HG02642 (cell line): ENCODE results near the gene AP3D1.

Experiments used
- ATAC-seq: cut with Tn5 transposase; IDR thresholded peaks from one replicate; pipeline ENCODE4 v1.9.1; 2021; ENCODE audit warnings: mild to moderate bottlenecking; ENCODE audit not compliant: unreplicated experiment, poor library complexity

Gene AP3D1

DNA sequence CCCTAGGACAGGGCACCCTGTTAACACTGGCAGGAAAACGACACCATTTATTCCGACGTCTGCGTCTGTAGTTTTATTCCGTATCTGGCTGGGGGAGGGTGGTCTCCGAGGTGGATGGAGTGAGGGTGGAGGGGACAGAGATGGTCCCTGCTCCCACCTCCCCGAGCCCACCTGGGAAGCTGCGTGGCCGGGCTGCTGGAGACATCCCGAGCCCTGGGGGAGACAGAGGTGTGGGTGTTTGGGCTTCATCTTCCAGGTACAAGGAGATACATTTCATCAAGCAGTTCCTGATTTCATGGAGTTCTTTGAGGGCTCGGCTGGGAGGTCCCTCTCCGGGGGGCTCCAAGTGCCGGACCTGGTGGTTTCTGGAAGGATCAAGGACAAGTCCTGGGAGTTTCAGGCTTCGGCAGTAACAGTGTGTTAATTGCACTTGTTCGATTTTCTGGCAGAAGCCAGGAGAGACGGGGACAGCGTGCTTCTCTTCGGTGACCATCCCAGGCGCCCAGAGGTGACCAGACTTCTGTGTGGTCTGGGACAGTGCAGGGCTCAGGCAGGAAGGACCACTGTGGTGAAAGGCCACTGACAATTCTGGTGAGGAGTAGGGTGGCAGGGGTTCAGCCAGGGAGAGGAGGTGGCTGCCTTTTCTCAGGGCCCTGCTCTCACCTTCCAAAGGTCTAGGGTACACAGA, 80.2 kb downstream of the AP3D1 start:
- no peak for ATAC-seq

DNA sequence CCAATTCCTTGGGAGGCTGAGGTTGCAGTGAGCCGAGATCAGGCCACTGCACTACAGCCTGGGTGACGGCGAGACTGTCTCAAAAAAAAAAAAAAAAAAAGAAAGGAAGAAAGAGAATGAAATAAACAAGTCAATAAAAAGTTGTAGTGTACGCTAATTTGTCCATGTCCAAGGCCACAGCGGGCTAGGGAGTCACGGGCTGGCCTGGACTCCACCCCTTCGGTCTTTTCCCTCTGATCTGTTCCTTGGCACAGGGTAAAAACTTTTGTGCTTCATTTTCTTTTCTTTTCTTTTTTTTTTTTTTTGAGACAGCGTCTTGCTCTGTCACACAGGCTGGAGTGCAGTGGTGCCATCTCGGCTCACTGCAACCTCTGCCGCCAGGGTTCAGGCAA, 80.9 kb downstream of the AP3D1 start:
- no peak for ATAC-seq

DNA sequence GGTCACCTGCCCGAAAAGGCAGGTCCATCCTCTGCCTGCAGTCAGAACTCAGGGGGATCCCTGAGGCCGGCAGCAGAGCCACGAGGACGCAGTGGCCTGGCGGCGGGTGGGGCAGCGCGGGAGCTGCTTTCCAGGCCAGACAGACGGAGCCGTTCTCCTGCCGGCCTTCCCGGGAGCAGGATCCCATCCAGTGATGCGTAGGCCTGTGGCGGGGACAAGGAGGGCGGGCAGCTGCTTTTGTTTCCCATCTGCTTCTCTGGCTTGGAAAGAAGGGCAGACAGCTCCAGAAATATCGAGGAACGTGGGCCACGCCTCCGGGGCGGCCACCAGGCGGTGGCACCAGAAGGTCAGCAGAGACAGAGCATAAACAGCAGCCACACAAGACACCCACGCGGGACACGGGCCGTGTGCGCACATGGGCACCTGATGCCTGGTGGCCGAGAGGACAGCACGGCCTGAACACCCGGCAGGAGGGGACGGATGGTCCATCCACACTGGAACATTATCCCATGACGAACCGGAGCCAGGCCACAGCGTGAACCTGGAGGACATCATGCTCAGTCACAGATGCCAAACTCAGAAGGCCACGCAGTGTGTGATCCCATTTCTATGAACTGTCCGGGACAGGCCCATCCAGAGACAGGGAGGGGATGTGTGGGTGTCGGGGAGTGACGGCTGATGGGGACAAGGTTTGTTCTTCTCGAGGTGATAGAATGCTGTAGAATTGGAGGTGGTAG, 86.4 kb downstream of the AP3D1 start:
- ATAC-seq: no peak

DNA sequence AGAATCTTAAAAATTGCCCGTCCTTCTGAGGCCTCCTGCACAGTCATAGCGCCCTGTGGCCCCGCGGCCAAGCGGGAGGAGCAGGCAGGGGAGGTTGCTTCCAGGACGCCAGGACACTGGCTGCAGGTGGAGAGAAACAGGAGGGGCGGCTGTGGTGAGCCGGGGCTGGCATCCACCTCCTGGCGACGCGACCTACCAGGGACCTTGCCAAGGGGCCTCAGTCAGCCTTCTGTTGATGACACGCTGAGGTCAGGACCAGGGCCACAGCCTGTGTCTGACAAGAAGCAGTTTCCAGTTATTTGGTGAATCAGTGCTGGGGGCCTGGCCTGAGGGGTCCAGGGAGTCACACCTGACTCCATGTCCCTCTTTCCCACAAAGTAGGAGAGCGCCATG, 87.0 kb downstream of the AP3D1 start:
- no peak for ATAC-seq

DNA sequence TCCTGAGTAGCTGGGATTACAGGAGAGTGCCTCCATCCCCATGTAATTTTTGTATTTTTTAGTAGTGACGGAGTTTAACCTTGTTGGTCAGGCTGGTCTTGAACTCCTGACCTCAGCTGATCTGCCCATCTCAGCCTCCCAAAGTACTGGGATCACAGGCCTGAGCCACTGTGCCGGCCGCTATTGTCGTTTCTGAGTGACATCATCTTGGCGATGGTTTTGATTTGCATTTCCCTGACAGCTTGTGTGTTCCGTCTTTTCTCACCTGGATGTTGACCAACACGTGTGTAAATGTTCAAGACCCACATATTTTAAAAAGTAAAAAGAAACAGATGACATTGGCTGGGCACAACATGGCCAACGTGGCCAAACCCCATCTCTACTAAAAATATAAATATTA, 87.5 kb downstream of the AP3D1 start:
- no peak for ATAC-seq

DNA sequence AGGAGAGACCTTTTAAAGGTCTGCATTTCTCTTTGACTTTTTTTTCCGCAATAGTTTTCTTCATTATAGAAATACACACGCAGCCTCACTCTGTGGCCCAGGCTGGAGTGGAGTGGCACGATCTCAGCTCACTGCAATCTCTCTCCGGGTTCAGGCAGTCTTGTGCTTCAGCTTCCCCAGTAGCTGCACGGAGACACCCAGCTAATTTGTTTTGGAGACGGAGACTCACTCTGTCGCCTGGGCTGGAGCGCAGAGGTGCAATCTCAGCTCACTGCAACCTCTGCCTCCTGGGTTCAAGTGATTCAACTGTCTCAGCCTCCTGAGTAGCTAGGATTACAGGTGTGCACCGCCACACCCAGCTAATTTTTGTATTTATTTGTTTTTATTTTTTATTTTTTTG, 88.6 kb downstream of the AP3D1 start:
- no peak for ATAC-seq

DNA sequence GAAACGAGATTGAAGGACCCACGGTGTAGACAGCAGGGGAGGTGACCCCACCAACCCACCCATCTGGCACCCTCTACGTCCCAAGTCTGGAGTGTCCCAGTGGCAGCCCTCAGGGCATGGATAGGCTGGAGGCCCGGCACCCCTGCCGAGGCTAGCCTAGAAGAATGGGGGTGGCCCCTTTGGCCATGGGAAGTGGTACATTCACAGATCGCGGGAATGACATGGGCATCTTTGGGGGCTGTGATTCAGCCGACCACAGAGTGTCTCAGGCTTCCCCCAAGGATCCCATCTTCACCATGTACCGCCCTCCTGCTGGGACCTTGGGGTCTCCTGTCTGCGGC, 89.0 kb downstream of the AP3D1 start:
- ATAC-seq: no peak

DNA sequence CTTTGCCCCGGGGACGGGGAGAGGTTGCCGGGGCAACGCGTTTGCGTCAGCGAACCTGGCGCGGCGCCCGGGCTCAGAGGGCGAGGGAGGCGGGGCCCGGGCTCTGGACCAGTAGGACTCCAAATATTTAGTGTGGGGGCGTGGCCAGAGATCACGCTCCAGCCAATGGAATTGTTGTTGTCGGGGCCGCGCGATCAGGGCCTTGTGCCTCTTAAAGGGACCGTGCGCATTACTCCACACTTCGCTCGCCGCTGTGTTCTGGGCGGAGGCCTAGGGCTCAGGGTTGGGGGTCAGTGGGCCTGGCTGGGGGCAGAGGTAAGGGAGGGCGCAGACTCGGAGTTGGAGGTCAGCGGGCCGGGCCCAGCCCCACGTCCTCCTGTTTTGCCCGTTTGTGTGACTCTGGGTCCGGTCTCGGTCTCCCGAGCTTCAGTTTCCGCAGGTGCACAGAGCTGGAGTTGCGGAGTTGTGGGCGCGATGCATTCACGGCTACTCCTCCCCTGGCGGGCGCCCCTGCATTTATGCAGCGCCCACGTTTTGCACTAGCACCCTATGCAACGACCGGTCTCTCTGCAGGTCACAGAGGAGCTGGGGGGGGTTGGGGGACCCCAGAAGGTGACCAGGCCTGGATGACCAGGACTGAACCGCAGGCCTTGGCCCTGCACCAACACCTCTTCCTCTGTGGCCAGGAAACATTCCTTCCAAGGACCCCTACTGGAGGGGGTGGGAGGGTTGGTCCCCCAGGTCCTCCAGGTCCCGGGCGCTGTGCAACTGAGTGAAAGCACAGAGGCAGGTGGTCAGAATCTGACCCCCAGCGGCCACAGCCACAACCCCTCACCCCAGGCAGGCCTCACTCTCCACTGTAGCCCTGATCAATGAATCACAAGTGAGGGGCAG, 89.6 kb downstream of the AP3D1 start:
- ATAC-seq: peak; percentile 80

DNA sequence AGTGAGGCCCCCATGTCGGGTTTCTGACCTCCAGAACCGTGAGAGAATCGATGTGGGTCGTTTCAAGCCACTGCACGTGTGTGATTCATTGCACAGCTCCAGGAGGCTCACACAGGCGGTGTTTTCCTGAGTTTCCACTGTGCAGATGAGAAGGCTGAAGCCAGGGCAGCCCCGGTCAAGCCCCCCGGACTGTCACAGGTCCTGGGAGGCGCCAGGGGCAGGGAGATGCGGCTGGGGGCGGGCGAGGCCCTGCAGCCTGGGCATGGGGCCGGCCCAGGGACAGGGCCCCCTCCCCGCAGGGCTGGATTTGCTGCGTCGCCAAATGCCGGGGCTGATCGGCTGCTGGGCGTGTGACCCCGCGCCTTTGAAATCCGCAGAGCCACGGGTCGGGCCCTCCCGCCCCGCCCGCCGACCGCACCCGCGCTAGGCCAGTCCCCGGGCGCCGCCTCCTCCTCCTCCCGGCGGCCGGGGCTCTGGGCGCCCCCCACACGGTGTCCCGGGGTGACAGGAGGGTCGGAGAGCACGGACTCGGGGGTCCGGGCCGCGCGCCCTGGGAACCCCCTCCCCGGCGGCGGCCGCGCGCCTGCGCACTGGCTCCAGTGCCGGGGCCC, 90.4 kb downstream of the AP3D1 start:
- peak; percentile 28 for ATAC-seq

DNA sequence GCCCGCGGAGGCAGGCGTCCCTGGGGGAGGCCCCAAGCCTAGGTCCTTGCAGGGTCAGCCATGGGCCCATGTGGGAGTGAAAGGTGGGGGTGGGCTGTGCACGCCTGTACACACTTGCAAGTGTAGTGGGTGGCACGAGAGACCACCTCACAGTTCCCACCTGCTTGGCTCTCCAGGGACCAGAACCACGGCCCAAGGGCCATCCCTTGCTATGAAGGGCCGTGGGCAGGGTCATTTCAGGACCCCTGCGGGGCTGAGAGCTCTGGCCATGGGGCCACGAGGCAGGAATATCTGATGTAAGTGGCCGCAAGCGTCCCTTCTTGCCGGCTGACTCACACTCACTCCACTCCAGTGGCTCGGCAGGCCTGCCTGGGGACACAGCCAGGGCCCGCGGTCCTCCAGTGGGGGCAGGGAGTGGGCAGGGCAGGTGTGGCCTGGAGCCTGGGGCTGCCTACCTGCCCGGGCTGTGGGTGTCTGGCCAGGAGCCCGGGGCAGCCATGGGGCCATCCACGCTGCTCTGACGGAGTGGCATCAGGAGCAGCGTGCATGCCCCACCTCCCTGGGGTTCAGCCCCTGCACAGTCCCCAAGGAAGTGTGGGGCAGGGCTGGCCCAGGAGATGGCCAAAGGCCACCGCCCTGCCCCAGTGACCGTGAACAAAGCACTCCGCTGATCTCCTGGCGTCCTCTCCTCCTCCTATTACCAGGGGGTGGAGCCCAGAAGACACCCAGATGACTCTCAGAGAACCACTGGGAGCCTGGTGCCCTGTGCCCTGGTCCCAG, 91.8 kb downstream of the AP3D1 start:
- ATAC-seq: no peak

DNA sequence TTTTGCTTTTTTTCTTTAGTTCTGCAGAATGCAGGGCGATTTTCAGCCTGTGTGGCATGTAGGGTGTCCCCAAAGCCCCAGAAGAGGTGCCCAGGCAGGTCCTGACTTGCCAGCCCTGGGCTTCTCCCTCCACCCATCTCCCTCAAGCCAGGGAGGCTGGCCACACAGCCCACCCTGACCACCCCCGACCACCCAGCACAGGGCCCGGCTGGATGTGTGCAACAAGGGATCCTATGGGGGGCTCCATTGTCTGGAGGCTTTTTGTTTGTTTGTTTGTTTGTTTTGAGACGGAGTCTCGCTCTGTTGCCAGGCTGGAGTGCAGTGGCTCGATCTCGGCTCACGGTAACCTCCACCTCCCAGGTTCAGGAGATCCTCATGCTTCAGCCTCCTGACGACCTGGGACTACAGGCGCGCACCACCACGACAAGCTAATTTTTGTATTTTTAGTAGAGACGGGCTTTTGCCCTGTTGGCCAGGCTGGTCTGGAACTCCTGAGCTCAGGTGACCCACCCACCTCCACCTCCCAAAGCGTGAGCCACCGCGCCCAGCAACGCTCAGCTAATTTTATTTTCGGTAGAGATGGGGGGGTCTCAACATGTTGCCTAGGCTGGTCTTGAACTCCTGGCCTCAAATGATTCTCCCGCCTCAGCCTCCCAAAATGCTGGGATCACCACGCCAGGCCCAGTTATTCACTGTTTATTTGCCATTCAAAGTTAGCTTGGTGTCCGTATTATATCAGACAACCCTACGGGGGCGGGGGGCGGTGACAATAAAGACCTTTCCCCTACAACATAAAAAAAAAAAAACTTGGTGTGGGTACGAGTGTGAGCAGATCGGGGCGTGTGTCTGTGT, 92.6 kb downstream of the AP3D1 start:
- no peak for ATAC-seq

DNA sequence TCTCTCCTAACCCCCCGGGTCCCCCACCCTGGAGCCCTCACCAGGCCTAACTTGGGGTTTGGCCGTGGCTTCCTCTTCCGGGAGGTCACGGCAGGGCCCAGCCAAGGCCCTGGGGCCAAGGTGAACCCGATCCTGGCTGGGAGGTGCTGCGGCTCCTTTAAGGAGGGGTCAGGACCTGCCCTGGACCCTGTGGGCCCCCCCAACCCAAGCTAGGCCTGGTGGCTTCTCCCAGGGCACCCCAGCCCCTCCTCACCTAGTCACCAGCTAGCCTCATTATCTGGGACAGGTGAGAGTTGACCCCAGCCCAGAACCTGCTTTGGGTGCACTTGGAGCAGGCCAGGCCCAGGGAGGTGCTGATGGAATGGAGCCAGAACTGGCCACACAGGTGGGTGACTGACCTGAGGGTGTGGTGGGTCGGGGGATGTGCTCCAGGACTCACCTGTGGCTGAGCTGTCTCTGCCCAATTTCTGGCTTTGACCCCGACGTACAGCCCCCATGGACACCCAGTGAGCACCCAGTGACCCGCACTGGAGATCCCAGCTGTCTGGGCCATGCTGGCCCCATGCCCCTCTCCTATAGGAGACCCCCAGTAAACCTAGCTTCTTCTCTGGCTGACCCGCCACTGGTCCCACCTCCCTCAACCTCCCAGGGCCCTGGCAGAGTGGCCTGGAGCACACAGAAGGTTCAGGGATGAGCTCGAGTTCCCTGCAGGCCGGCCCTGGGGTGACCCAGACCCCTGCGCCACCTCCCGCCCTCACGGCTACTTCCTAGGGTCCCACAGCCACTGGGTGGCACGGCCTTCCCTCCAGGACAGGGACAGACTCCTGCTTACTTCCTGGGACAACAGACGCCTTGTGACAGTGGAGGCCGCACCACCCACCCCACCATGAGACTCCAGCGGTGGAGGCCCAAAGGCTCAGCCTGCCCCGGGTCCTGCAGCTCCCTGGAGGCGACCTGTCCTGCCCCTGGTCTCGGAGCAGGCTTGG, 93.6 kb downstream of the AP3D1 start:
- no peak for ATAC-seq

DNA sequence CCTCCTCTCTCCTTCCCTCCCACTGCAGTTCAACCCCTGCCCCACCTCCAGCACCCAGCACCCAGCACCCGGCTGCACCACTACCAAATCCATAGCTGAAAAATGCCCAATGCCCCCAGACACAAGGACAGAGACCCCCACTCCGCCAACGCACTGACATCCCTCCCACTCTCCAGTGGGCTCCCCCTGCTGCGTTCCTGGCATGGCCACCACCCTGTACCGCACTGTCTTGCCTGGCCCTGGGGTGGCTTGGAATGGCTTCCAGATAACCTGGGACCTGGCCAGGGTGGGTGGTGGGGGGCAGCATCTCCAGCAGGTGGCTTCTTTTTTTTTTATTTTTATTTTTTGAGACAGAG, 94.6 kb downstream of the AP3D1 start:
- no peak for ATAC-seq

DNA sequence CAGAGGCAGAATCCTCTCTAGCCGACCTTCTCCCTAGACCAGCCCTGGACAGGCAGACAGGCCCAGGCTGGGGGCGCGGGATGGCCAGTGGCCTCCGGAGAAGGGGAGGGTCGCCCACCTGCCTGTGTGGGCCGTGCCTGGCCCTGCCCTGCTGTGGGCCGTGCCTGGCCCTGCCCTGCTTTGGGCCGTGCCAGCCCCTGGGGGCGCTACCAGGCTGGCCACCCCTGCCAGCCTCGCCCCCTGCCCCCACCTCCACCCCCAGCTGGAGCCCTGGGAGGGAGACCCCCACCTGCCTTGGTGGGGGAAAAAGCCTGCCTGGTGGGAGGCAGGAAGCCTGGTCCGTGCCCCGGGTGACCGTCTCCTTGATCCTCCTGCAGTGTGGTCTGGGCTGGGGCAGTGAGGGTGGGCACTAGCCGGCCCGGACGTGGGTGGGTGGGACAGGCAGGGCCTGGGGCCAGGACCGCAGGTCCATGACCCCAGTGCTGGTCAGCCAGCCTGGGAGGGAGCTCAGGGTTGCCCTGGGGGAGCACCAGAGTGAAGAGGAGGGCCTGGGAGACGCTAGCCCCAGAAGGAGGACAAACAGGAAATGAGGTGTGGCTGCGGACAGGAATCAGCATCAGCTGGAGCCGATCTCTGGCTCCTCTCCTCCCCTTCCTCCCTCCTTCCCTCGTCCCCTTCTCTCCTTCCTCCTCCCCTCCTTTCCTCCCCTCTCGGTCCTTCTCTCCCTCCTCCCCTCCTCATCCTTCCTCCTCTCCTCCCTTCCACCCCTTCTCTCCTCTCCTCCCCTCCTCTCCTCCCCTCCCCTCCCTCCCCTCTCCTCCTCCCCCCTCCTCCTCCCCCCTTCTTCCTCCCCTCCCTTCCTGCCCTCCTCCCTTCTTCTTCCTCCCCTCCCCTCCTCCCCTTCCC, 95.2 kb downstream of the AP3D1 start:
- ATAC-seq: no peak

DNA sequence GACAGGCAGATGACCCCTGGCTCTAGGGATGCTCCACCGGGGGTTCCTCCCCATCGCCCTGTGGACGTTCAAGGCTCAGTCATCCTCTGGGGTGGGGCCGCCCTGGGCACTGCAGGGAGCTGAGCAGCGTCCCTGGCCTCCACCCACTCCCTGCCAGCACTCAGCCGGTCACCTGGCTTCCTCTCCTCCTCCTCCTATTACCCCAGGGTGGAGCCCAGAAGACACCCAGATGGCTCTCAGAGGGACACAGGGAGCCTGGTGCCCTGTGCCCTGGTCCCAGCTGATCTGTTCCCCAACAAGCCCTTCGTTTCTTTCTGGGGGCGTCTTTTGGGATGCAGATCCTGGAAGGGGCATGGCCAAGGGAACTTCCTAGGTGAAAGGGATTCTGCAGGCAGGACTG, 96.6 kb downstream of the AP3D1 start:
- ATAC-seq: no peak

DNA sequence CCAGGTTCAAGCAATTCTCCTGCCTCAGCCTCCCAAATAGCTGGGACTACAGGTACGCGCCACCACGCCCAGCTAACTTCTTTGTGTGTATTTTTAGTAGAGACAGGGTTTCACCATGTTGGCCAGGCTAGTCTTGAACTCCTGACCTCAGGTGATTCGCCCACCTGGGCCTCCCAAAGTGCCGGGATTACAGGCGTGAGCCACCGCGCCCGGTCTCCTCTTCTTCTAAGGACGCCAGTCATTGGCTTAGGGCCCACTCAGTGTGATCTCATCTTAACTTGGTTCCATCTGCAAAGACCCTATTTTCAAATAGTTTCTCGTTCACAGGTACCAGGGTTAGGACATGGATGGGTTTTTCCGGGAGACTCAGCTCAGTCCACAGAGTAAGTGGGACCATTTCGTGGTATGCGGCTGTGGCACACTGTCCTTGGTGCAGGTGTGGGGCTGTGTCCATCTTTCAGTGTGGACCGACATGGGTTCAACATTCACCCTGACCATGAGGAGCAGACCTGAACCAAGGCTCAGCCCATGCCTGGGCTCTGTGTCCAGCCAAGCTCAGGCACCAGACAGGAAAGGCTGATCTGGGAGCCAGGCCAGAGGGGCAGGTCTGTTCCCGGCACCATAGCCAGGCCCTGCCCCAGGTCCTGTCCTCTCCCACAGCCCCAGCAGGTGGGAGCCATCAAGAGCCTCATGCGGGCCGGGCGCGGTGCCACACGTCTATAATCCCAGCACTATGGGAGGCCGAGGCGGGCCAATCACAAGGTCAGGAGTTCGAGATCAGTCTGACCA, 97.6 kb downstream of the AP3D1 start:
- ATAC-seq: no peak
